HL-60/S4 (cell line): ENCODE data around the gene PDZD7.
"Not testable (repeated sequence)": the region's sequence is repeated elsewhere in the genome, so short reads cannot be mapped to it uniquely, and the experiment has no call there.

Experiments
- in situ Hi-C: fragments of 300-500 bp; cut with MboI; formaldehyde crosslinking; loops from 2 replicates; pipeline ENCODE4 v1.14.3; 2022; ENCODE audit warnings: low sequenced_read_pairs

The PDZD7 gene

DNA sequence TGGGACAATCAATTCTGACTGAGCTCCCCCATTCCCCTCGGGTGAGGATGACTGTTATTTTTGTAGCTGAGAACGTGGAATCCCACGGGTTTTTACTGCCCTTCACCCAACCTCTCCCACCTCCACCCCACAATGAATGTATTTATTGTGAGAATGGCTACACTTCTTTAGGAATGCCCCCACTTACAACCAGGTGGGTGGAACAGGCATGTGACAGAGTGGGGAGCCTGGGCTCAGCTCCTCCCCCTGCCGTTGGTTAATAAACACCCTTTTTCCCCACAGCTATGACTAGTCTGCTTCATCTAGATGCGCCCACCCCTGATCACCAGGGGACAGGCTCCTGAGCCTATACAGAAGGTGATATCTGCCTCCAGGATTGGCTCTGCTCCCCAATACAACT is 45.6 kb downstream of the PDZD7 start:
- in situ Hi-C loops: no loop called here

DNA sequence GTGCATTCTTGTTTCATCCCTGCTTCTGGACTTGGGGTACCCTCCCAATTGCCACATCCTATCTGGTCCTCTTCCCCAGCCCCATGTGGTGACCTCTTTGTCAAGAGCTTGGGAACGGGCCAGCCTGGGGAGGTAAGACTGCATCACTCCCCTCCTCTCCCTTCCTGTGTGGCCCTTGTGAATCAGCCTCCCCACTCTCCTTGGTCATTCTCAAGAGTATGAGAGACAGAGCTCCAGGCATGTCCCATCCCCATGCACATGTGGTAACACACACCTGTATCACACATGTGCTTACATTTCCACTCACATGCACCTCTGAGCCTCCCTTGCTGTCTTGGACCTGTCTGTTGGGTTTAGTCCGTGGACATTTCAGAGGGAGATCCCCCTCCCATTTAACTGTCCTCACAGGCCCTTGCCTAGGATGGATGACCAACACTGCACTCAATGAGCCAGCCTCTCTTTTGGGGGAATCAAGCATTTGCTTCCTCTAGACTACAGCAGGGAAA is 46.2 kb downstream of the PDZD7 start:
- in situ Hi-C loops: no loop called here

- in situ Hi-C loops: no loop called here
Measured at GRCh38 chr10:100983868-100984671, 46.9 kb downstream of the PDZD7 start.

GRCh38 chr10:100982916-100983830 is 47.8 kb downstream of the PDZD7 start:
- in situ Hi-C loops: no loop called here

- in situ Hi-C loops: no loop called here
Measured at GRCh38 chr10:100981178-100981772, 49.7 kb downstream of the PDZD7 start.

GRCh38 chr10:100980711-100981110 is 50.2 kb downstream of the PDZD7 start:
- in situ Hi-C loops: no loop called here

GRCh38 chr10:100980311-100980710 is 50.6 kb downstream of the PDZD7 start:
- in situ Hi-C loops: no loop called here

DNA sequence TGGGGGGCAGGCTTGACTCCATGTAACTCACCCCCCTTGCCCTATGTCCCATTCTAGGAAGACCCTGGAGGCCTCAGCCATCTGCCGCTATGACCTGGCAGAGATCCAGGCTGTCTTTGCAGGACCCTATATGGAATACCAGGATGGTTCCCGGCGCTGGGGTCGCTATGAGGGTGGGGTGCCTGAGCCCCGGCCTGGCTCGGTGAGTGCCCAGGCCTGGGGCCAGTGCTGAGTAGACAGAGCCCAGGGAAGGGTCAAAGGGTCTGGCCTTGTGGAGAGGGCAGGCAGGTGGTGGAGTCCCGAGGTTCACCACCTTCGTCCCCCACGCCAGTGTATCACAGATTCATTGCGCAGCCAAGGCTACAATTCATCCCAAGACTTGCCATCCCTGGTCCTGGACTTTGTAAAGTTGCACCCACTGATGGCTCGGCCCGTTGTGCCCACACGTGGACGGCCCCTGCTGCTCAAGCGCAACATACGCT is 51.1 kb downstream of the PDZD7 start:
- in situ Hi-C loops: no loop called here

DNA sequence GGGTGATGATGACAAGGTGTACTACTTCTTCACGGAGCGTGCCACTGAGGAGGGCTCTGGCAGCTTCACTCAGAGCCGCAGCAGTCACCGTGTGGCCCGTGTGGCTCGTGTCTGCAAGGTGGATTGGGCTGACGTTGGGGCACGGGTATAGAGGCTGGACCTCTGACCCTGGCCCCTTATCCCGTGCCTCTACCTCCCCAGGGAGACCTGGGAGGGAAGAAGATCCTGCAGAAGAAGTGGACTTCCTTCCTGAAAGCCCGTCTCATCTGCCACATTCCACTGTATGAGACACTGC is 52.1 kb downstream of the PDZD7 start:
- in situ Hi-C loops: no loop called here

DNA sequence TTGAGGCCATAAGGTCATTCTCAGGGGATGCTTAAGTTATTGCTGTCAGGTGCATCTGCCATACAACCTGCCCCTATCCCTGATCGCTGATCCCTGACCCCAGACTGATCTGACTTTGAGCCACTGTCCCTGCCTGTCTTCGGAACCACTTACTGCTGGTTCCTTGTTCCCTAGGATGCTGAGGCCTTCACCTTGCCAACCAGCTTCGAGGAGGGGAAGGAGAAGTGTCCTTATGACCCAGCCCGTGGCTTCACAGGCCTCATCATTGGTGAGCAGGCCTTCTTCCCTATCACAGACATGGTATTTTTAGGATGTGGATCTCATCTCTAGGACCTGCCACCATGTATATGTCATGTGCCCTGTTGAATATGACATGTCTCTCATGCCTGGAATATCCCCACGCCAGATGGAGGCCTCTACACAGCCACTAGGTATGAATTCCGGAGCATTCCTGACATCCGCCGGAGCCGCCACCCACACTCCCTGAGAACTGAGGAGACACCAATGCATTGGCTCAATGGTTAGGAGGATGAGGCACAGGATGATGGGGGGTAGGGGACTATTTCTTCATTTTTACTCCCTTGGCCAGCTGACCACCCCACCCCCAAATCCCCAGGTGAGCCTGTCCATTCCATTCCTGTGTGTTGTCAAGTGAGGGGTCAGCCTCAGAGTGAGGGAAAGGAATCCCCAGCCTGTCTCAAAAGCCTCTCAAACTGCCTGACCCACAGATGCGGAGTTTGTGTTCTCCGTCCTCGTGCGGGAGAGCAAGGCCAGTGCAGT is 52.6 kb downstream of the PDZD7 start:
- in situ Hi-C loops: no loop called here

DNA sequence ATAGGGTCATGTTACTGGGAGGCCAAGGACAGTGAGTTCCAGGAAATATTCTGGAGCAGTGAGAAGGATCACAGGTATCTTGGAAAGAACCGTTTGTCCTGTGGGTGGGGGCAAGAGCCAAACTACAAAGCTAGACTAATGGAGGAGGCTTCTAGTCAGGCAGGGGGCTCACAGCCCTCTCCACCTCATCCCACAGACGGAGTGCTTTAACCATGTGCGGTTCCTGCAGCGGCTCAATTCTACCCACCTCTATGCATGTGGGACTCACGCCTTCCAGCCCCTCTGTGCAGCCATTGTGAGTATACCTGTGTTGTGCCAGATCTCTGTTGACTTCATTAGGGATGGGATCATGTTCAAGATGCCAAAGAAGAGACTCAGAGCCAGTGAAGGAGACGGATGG is 53.5 kb downstream of the PDZD7 start:
- in situ Hi-C loops: no loop called here

- in situ Hi-C loops: no loop called here
Measured at GRCh38 chr10:100976906-100977305, 54.0 kb downstream of the PDZD7 start.

GRCh38 chr10:100975397-100975796 is 55.5 kb downstream of the PDZD7 start:
- in situ Hi-C loops: not testable (repeated sequence)

DNA sequence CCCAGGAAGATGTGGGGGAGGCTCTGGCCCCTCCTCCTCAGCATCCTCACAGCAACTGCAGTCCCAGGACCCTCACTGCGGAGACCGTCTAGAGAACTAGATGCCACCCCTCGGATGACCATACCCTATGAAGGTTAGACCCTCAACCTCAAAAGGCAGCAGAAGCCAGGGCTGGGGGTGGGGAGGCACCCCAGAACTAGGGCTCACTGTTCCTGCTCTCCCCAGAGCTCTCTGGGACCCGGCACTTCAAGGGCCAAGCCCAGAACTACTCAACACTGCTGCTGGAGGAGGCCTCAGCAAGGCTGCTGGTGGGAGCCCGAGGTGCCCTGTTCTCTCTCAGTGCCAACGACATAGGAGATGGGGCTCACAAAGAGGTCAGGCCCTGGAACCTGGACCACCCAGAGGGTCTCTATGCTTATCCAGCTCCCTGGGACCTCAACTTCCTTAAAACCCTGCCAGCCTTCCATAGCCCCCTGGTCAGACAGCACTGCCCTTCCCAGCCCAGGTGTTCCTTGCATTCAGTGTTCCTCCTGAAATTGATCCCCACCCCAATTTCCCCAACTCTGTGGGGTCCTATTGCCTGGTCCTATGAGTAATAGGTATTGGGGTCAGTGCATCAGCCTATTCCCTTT is 57.9 kb downstream of the PDZD7 start:
- in situ Hi-C loops: no loop called here

- in situ Hi-C loops: no loop called here
Measured at GRCh38 chr10:100972115-100972903, 58.6 kb downstream of the PDZD7 start.

DNA sequence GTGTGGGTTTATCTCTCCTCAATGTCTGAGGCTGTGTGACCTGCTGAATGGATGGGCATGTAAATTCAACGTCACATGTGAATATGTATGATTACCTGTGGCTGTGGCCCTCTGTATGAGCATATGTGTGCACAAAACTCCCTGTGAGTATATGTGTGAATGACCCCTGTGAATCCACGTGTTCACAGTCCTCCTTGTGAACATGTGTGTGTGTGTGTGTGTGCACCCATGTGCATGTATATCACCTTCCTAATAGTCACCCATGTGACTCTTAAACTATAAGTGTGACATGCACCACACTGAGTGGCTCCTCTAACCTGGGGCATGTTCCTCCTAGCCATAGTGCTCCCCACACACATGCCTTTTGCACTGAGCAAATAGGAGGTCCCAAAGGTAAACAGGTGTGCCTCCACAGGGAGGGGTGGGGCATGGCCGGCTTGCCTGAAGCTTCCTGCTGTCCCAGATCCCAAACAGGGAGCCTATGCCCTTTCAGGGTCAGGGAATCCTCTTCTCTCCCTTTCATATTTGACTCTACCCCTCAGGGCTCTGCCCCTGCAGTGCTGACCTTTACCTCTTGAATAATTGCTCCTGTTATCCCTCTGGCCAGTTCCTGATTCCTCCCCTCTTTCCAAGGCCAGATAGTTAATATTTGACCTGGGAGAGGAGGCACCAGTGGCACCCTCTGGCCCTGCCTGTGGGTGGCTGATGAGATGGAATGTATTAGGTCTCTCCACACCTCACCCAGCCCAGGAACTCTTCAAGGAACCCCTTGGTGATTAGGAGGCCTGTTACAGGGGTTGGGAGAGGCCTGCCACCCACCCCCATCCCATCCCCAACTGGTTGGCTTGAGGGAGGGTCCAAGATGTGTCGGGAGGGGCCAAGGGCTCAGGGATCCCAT is 59.8 kb downstream of the PDZD7 start:
- in situ Hi-C loops: no loop called here

- in situ Hi-C loops: no loop called here
Measured at GRCh38 chr10:100970076-100970913, 60.6 kb downstream of the PDZD7 start.
